IPS-18c (cell line): ENCODE data around the gene ARHGAP40.

Experiments used
- H3K4me3 ChIP-seq: 2 replicates; pipeline ENCODE4 v1.7.0; 2013; ENCODE audit warnings: low read depth, mild to moderate bottlenecking, low read length, moderate library complexity; ENCODE audit not compliant: insufficient read depth
- H3K9me3 ChIP-seq: one replicate; pipeline ENCODE4 v1.6.1; 2013; ENCODE audit warnings: mild to moderate bottlenecking, low read length, moderate library complexity; ENCODE audit not compliant: control insufficient read depth, insufficient read depth

ARHGAP40 gene

GRCh38 chr20:38680500-38681306 is 79.1 kb downstream of the ARHGAP40 start:
- Histone ChIP-seq H3K9me3 (no peaks in the 10 kb centered on the region), H3K4me3 (no peak overlapping the region)

GRCh38 chr20:38685271-38685670 is 83.7 kb downstream of the ARHGAP40 start:
- no peak overlapping the region for H3K4me3 ChIP-seq

DNA sequence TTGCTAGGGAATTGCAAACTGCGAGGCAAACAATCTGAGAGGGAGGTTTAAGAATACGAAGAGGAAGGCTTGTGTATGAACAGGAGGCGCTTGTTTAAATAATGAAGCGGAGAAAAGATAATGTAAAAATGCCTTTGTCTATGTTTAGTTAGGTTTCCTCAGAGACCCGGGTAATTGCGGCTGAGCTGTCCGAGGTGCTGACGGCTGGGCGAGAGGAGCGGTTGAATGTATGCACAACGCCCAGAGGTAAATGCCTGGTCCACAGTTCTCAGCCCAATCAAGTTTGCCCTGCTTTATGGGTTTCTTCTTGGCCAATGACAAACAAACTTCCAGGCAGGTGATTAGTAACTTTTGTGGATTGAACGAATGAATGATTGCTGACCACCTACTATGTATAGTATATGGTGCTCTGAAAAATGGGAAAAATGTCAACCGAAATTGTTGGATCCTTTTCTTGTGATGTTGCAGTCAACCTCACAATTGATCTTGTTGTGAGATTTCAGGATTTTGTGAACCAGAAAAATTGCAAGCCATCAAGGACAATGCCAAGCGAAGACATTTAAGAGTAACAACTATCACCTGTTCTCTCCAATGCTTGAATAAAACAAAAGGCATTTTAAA is 84.4 kb downstream of the ARHGAP40 start:
- Histone ChIP-seq H3K4me3 (no peak overlapping the region), H3K9me3 (no peaks in the 10 kb centered on the region)

More at GRCh38 chr20:38685271-38685670, 83.7 kb downstream of the ARHGAP40 start:
- no peaks in the 10 kb centered on the region for H3K9me3 ChIP-seq

- no peaks in the 10 kb centered on the region for H3K9me3 ChIP-seq
- H3K4me3 ChIP-seq = no peak overlapping the region
Observed at GRCh38 chr20:38692436-38693411, 91.1 kb downstream of the ARHGAP40 start.

- Histone ChIP-seq H3K9me3 (no peaks in the 10 kb centered on the region), H3K4me3 (no peak overlapping the region)
Observed at GRCh38 chr20:38697306-38697705, 95.7 kb downstream of the ARHGAP40 start.

DNA sequence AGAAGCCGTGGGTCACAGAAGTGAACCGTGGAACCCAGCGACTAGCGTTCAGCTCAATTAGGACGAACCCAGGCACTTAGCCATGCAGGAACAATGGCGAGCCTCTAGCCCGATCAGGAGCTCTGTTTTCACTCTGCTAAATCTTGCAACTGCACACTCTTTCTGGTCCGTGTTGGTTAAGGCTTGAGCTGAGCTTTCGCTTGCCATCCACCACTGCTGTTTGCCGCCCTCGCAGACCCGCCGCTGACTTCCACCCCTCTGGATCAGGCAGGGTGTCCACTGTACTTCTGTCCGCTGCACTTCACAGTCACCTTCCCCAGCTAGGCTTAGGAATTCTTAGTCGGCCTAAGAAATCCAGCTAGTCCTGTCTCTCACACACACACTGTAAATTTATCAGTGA is 96.9 kb downstream of the ARHGAP40 start:
- no peak overlapping the region for H3K4me3 ChIP-seq
- no peaks in the 10 kb centered on the region for H3K9me3 ChIP-seq

- H3K4me3 ChIP-seq = no peak overlapping the region
- no peaks in the 10 kb centered on the region for H3K9me3 ChIP-seq
Observed at GRCh38 chr20:38700141-38700540, 98.5 kb downstream of the ARHGAP40 start.
